GDM1 (cell line): ENCODE data around the gene LSAMP.

Experiments
- DNase-seq: peaks from one replicate; lab custom pipeline; 2025; lab: John Stamatoyannopoulos, UW

Gene LSAMP

DNA sequence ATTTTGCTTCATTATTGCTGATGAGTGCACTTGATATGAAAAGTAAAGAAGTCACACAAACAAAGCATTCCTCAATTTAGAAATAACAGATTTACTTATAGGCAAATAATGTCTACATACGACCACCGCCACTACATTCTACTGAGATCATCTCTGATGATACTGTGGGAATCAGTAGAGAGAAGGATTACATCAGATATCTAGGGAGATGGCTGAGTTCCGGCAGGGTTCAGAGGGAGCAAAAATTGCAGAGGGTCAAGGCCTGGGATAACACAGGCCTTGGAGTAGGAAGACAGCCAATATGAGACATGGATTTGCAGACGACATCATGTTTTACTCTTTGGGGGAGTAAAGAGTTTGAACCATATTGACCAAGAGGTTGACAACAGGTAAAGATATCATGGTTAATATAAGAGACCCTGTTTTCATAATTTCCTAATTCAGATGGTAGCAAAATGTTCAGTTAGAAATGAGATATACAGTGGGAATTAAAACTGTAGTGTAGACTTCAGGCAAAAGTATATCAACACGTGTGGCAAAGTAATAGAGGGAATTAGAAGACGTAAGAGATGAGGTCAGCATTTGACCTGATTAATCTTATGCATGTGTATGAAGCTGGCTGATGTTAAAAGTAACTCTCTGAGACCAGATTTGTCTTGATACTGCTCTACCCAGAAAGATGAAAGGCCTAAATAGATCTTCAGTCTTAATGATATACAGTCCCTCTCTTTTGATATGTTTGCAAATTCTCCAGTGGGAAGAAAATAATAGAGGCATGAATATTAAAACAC lies 15.6 kb downstream of the LSAMP start:
- no peak for DNase-seq

DNA sequence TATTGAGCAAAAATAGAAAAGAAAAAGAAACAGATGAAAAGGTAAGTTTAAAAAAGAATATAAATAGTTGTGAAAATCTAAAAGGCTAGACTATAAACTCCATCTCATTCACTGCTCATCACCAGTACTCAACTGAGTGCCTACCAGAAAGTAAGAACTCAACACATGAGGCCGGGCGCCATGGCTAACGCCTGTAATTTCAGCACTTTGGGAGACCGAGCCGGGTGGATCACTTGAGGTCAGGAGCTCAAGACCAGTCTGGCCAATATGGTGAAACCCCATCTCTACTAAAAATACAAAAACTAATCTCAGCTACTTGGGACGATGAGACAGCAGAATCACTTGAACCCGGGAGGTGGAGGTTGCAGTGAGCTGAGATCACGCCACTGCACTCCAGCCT lies 19.3 kb downstream of the LSAMP start:
- no peak for DNase-seq

DNA sequence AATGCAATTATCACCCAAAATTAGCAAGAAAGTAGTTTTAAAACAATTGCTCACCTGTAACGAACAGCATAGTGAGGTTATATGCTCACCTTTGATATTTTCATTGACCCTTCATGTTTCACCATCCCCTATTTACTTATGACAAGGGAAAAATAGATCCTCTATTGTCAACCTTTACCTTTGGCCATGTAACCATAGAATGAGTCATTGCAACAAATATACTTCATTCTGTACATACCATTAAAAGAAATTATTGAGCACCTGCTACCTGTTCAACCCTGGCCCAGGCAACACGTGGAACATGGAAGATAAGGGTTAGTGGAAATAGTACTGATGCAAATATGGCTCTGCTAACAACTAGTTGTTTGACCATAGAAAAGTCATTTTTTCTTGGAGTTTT lies 20.2 kb downstream of the LSAMP start:
- DNase-seq = no peak

DNA sequence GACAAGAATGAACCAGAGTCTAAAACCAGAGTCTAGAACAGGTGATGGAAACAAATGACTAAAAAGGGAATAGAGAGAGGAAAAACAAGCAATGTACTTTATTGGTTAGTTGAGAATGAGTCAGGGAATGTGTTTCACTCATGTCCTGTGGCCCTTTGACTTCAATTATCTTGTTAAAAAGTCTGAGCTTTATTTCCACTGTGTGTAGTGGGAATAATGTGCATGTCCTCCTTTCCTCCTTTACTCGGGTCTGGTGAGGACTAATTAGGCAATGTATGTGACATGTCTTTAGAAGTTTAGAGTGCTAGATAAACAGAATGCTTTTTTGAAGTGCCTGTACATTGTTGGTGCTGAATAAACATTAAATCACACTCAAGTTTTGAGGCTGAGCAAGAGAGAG lies 21.3 kb downstream of the LSAMP start:
- DNase-seq = no peak

DNA sequence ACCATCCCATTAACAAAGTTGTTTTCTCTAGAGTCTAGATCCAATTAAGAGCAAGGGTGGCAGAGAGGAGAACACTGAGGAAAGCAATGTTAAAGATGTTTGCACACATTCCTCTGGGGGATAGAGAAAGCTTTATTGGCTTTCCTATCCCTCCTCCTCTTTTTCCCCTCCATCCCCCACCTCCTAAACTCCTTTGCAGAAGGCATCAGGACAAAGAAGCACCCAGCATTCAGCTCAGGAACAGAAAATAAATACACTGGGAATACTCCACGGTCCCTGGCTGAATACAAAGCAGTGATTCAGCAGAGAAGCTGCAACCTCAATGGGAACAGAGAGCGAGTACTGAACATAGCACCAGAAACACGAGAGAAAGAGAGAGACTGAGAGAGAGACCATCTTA lies 21.9 kb downstream of the LSAMP start:
- no peak for DNase-seq

GRCh38 chr3:116417151-116417550 lies 28.1 kb downstream of the LSAMP start:
- no peak for DNase-seq

- DNase-seq = no peak
Measured at GRCh38 chr3:116413319-116413718, 32.0 kb downstream of the LSAMP start.

DNA sequence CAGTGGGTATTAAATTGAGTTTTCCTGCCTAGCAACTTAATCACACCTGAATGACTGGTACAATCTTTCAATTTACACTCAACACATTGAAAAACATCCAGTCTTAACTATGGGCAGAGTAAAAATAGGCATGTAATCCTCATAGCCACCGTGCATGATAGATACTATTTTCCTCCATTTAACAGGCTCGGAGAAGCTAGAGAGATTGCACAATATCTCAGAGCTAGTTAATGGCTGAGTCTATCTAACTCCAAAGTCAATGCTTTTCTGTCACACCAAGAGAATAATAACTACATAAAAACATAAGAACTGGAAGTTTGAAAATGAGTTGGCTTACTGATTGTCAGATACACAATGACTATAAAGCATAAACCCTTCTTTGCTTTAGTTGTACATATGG lies 36.8 kb downstream of the LSAMP start:
- DNase-seq = no peak

DNA sequence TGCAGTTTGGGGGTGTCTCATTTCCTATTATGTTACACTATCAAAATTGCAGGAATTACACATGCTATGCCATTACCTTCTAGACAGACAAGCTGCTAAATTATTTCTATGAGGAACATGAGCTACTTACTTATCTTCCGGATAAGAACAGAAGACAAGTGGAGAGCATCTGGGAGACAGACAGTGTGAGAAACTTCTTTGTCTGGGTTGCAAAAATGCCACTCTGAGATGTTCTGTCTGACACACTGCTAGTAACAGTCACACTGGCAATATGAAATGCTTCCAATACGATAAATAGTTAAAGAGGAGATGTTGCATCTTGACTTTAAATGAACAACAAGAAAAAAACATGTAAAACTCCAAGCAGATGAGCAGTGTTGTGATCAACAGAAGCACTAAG lies 40.1 kb downstream of the LSAMP start:
- DNase-seq = no peak

- no peak for DNase-seq
Measured at GRCh38 chr3:116399701-116400226, 45.5 kb downstream of the LSAMP start.

GRCh38 chr3:116394365-116394764 lies 50.9 kb downstream of the LSAMP start:
- DNase-seq = no peak

GRCh38 chr3:116393199-116393598 lies 52.1 kb downstream of the LSAMP start:
- DNase-seq = no peak

DNA sequence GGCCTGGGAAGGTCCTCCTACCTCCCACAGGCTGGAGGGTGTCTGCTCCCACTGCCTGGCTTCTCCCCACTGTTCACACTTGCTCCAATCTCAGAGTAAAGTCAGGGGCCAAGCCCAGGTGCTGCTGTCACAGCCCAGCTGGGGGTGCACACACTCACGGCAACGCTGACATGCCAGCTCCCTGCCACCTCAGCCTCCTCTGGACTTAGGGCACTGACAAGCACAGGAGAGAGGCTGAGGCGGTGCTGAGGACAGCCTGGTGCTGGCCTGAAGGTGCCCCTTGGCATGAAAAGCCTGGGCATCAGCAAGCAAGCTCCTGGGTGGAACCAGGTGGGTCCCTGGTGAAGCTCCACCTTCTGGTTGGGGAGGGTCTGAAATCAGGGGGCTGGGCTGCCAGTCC lies 53.0 kb downstream of the LSAMP start:
- DNase-seq = no peak

DNA sequence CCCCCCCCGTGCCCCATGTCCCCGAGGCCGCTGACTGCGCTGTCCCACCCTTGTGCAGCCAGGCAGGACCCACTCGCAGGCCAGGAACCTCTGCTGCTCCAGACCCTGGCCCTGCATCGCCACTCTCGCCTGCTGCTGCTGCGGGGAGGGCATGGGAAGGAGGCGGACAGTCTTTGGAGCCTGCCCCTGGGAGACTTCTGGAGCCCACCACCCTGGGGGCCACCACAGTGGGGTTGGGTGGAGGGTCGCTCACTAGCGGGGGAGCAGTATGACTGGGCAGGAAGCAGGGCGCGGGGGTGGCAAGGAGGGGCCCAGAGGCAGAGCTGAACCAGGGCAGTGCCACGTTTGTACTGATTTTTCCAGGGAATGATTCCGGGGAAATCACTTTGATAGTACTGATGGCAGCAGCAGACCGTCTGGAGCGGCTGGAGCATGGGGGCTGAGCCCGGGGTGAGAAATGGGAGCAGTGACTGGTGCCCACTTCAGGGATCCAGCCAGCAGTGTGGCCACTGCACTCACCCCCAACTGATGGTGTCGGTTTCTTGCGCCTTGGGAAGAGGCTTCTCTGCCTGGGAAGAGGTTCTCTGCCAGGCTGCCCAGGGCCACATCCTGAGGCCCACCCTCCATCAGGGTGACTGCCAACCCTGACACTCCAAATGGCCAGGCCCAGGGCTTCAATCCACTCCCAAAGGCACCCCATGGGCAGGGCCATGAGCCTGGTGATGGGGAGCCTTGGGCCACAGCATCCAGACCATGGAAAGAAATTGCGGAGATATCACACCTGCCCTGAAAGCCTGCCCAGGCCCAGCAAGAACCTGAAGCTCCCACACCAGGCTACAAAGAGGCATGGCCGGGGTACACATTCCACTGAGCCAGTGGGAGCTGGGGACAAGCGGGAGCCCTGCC lies 53.7 kb downstream of the LSAMP start:
- DNase-seq = no peak

GRCh38 chr3:116390318-116390717 lies 55.0 kb downstream of the LSAMP start:
- no peak for DNase-seq

GRCh38 chr3:116388867-116389385 lies 56.4 kb downstream of the LSAMP start:
- DNase-seq = no peak

GRCh38 chr3:116386168-116386567 lies 59.1 kb downstream of the LSAMP start:
- no peak for DNase-seq

- no peak for DNase-seq
Measured at GRCh38 chr3:116384717-116385116, 60.6 kb downstream of the LSAMP start.

- no peak for DNase-seq
Measured at GRCh38 chr3:116378077-116378476, 67.2 kb downstream of the LSAMP start.

GRCh38 chr3:116374901-116375300 lies 70.4 kb downstream of the LSAMP start:
- DNase-seq = no peak

GRCh38 chr3:116367761-116368395 lies 77.4 kb downstream of the LSAMP start:
- DNase-seq = no peak

DNA sequence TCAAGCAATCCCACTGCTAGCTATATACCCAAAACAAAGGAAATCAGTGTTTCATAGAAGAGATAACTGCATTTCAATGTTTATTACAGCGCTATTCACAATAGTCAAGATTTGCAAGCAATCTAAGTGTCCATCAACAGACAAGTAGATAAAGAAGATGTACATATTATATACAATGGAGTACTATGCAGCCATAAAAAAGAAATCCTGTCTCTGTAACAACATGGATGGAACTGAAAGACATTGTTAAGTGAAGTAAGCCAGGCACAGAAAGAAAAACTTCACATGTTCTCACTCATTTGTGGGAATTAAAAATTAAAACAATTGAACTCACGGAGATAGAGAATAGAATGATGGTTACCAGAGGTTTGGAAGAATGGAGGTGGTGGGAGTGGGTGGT lies 89.2 kb downstream of the LSAMP start:
- DNase-seq = no peak
